HG03175 (cell line): ENCODE measurements around the gene EEFSEC.

Source experiments
- ATAC-seq: cut with Tn5 transposase; IDR thresholded peaks from one replicate; pipeline ENCODE4 v1.9.1; 2021; ENCODE audit warnings: mild to moderate bottlenecking, moderate library complexity; ENCODE audit not compliant: unreplicated experiment

EEFSEC gene

GRCh38 chr3:128313071-128313725, 159.9 kb downstream of the EEFSEC start:
- no peak for ATAC-seq

GRCh38 chr3:128313935-128314334, 160.7 kb downstream of the EEFSEC start:
- ATAC-seq, result no peak

- no peak for ATAC-seq
These were observed 162.0 kb downstream of the EEFSEC start for GRCh38 chr3:128315313-128315712.

- no peak for ATAC-seq
These were observed 163.2 kb downstream of the EEFSEC start for GRCh38 chr3:128316481-128316891.

- no peak for ATAC-seq
These were observed 163.9 kb downstream of the EEFSEC start for GRCh38 chr3:128317101-128317697.

- ATAC-seq, result no peak
These were observed 164.5 kb downstream of the EEFSEC start for GRCh38 chr3:128317698-128318231.

GRCh38 chr3:128318275-128318941, 165.1 kb downstream of the EEFSEC start:
- ATAC-seq, result no peak

GRCh38 chr3:128319107-128319506, 165.8 kb downstream of the EEFSEC start:
- no peak for ATAC-seq

- ATAC-seq, result no peak
These were observed 166.5 kb downstream of the EEFSEC start for GRCh38 chr3:128319741-128320141.

- ATAC-seq, result no peak
These were observed 167.5 kb downstream of the EEFSEC start for GRCh38 chr3:128320551-128321340.

- ATAC-seq, result no peak
These were observed 168.1 kb downstream of the EEFSEC start for GRCh38 chr3:128321418-128321817.

GRCh38 chr3:128322030-128323022, 169.0 kb downstream of the EEFSEC start:
- ATAC-seq, result no peak

GRCh38 chr3:128323206-128324081, 170.2 kb downstream of the EEFSEC start:
- no peak for ATAC-seq

GRCh38 chr3:128324911-128325592, 171.8 kb downstream of the EEFSEC start:
- no peak for ATAC-seq

- ATAC-seq, result no peak
These were observed 173.0 kb downstream of the EEFSEC start for GRCh38 chr3:128326051-128326823.

- ATAC-seq, result no peak
These were observed 174.3 kb downstream of the EEFSEC start for GRCh38 chr3:128327606-128328031.
